KOPT-K1 (cell line): ENCODE results near the gene SRRM3.
A peak's percentile ranks its signal among the peaks of the same experiment; 100 is the strongest.
"Not testable (repeated sequence)": the region's sequence is repeated elsewhere in the genome, so short reads cannot be mapped to it uniquely, and the experiment has no call there.

ENCODE experiments used
- H3K27ac ChIP-seq: fragments of 200-600 bp; sonication (generic); 2 replicates; pipeline ENCODE4 v1.5.1; 2016; ENCODE audit warnings: antibody characterized with exemption, mild to moderate bottlenecking, low read depth, low read length; ENCODE audit not compliant: poor library complexity, severe bottlenecking
- H3K36me3 ChIP-seq: fragments of 200-600 bp; sonication (generic); 2 replicates; pipeline ENCODE4 v1.5.1; 2017; ENCODE audit warnings: antibody characterized with exemption, mild to moderate bottlenecking, low read length, moderate library complexity; ENCODE audit not compliant: insufficient read depth
- H3K9me3 ChIP-seq: fragments of 200-600 bp; sonication (generic); 2 replicates; pipeline ENCODE4 v1.5.1; 2017; ENCODE audit warnings: antibody characterized with exemption, low read length, mild to moderate bottlenecking; ENCODE audit not compliant: insufficient read depth, poor library complexity, severe bottlenecking

The SRRM3 gene

GRCh38 chr7:76300166-76300731 is 98.6 kb downstream of the SRRM3 start:
- Histone ChIP-seq H3K27ac (no peak overlapping the region), H3K36me3 (no peaks in the 10 kb centered on the region), H3K9me3 (no peaks in the 10 kb centered on the region)

- H3K27ac ChIP-seq = no peak overlapping the region
- no peaks in the 10 kb centered on the region for H3K9me3 ChIP-seq
- no peaks in the 10 kb centered on the region for H3K36me3 ChIP-seq
Measured at GRCh38 chr7:76301000-76301399, 99.3 kb downstream of the SRRM3 start.

DNA sequence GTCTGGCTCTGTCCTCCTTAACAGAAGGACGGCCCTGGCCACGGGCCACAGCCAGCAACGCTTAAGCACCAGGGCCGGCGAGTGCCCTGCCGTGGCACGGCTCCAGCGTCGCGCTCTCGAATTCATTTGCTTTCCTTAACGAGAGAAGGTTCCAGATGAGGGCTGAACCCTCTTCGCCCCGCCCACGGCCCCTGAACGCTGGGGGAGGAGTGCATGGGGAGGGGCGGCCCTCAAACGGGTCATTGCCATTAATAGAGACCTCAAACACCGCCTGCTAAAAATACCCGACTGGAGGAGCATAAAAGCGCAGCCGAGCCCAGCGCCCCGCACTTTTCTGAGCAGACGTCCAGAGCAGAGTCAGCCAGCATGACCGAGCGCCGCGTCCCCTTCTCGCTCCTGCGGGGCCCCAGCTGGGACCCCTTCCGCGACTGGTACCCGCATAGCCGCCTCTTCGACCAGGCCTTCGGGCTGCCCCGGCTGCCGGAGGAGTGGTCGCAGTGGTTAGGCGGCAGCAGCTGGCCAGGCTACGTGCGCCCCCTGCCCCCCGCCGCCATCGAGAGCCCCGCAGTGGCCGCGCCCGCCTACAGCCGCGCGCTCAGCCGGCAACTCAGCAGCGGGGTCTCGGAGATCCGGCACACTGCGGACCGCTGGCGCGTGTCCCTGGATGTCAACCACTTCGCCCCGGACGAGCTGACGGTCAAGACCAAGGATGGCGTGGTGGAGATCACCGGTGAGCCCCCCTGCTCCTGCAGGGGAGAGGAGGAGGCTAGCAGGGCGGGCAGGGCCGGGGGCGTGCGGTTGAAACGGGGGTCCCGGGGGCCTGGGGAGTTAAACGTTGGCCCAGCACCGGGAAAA is 100.9 kb downstream of the SRRM3 start, which contains the start of gene HSPB1:
HSPB1 (plus strand) TSS at position 327 of the 855 bp plus-strand sequence; CDS start at position 367, 40 bp downstream.
- no peaks in the 10 kb centered on the region for H3K36me3 ChIP-seq
- no peaks in the 10 kb centered on the region for H3K9me3 ChIP-seq
- peak within 1 kb of the TSS; percentile 96 for H3K27ac ChIP-seq

- Histone ChIP-seq H3K36me3 (no peaks in the 10 kb centered on the region), H3K27ac (peak overlapping the region; percentile 96), H3K9me3 (no peaks in the 10 kb centered on the region)
Measured at GRCh38 chr7:76303202-76304147, 101.8 kb downstream of the SRRM3 start.

- Histone ChIP-seq H3K9me3 (no peaks in the 10 kb centered on the region), H3K27ac (peak overlapping the region; percentile 96), H3K36me3 (no peaks in the 10 kb centered on the region)
Measured at GRCh38 chr7:76304888-76305375, 103.2 kb downstream of the SRRM3 start.

GRCh38 chr7:76308874-76309273 is 107.2 kb downstream of the SRRM3 start:
- H3K27ac ChIP-seq = peak overlapping the region; percentile 24

DNA sequence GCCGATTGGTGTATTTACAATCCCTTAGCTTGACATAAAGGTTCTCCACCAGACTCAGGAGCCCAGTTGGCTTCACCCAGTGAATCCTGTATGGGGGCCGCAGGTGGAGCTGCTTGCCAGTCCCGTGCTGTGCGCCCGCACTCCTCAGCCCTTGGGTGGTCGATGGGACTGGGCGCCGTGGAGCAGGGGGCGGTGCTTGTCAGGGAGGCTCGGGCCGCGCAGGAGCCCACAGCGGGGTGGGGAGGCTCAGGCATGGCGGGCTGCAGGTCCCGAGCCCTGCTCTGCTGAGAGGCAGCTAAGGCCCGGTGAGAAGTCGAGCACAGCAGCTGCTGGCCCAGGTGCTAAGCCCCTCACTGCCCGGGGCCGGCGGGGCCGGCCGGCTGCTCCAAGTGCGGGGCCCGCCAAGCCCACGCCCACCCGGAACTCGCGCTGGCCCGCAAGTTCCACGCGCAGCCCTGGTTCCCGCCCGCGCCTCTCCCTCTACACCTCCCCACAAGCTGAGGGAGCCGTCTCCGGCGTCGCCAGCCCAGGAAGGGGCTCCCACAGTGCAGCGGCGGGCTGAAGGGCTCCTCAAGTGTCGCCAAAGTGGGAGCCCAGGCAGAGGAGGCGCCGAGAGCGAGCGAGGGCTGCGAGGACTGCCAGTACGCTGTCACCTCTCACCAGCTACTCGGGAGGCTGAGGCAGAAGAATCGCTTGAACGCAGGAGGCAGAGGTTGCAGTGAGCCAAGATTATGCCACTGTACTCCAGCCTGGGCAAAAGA is 107.8 kb downstream of the SRRM3 start:
- not testable (repeated sequence) for H3K36me3 ChIP-seq, H3K9me3 ChIP-seq, H3K27ac ChIP-seq

More at GRCh38 chr7:76308874-76309273, 107.2 kb downstream of the SRRM3 start:
- not testable (repeated sequence) for H3K9me3 ChIP-seq, H3K36me3 ChIP-seq

- Histone ChIP-seq H3K27ac (no peak overlapping the region), H3K36me3 (no peaks in the 10 kb centered on the region), H3K9me3 (no peaks in the 10 kb centered on the region)
Measured at GRCh38 chr7:76310102-76310957, 108.6 kb downstream of the SRRM3 start.

DNA sequence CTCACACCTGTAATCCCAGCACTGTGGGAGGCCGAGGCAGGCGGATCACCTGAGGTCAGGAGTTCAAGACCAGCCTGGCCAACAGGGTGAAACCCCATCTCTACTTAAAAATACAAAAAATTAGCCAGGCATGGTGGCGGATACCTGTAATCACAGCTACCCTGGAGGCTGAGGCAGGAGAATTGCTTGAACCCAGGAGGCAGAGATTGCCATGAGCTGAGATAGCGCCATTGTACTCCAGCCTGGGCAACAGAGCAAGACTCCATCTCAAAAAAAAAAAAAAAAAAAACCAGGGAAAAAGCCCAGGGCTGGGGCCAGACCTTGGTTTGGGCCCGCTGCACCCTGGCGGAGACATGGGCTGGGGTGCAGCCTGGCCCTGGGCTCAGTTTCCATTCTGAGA is 110.1 kb downstream of the SRRM3 start:
- not testable (repeated sequence) for H3K27ac ChIP-seq, H3K9me3 ChIP-seq

GRCh38 chr7:76314042-76314721 is 112.5 kb downstream of the SRRM3 start:
- no peaks in the 10 kb centered on the region for H3K36me3 ChIP-seq
- no peaks in the 10 kb centered on the region for H3K9me3 ChIP-seq
- peak overlapping the region; percentile 59 for H3K27ac ChIP-seq

More for the DNA sequence above, 110.1 kb downstream of the SRRM3 start:
- not testable (repeated sequence) for H3K36me3 ChIP-seq

- not testable (repeated sequence) for H3K9me3 ChIP-seq, H3K36me3 ChIP-seq, H3K27ac ChIP-seq
Measured at GRCh38 chr7:76314740-76315139, 113.0 kb downstream of the SRRM3 start.

DNA sequence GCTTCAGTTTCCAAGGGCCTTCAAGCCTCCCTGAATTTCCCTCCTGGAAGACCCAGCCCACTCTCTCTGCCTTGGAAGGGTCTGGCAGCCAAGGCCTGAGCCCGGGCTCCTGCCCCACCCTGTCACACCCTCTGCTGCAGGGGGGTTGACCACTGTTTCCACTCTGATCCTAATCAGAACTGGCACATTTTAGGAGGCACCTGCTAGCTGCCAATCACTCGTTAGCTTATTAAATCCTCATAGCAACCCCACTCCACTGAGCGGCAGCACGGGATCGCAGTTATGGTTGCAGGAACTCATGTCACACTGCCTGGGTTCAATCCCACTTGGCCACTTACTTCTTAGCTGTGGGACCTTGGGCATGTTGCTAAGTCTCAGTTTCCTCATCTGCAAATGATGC is 113.7 kb downstream of the SRRM3 start:
- peaks cover 7% of the 10 kb centered on the region; the same call in 1 of the 2 replicates for H3K36me3 ChIP-seq
- H3K27ac ChIP-seq = no peak overlapping the region
- H3K9me3 ChIP-seq = no peaks in the 10 kb centered on the region
